Measurements from ENCODE around the gene DDOST.
"Not testable (repeated sequence)": the region's sequence is repeated elsewhere in the genome, so short reads cannot be mapped to it uniquely, and the experiment has no call there.

Gene DDOST

DNA sequence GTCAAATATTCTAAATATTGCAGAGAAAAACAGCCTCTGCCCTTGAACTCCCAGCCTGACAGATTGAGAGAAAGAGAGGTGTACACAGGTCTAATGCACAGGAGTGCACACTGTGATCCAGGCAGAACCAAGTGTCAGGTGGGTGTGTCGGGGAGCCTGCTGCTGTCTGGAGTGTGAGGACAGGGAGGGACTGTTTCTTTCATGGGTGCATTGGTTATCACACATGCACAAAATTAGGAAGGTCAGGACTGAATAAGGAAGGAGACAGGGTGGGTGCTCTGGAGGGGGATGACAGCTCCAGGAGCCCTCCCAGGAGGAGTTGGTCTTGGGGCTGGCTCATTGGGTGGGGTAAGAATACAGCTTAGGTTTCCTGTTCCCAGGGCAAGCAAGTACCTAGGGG lies 41.2 kb downstream of the DDOST start:
- DNase-seq, result no peak

GRCh38 chr1:20618550-20618949 lies 42.6 kb downstream of the DDOST start:
- DNase-seq, result no peak

DNA sequence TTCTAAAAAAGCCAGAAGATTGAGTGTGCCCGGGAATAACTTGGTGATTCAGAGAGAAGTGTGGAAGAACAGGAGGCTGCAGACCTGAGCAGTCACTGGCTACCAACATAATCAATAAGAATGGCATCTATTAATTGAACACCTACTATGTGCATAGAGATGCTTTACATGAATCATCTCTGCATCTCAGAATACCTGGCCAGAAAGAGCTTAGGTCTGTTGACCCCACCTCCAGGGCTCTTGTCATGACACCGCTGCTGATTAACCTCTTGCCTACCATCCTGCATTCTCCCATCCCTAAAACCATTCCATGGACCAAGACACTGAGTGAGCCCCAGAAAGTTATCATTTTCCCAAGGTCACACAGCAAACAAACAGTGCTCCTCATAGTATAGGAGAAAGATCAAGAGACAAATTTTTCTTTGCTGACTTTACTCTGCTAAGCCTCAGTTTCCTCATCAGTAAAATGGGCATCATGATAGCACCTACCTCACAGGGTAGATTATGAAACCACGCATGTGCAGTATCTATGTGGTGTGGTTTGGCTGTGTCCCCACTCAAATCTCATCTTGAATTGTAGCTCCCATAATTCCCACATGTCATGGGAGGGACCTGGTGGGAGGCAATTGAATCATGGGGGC lies 44.2 kb downstream of the DDOST start:
- DNase-seq, result no peak

GRCh38 chr1:20615946-20616846 lies 45.0 kb downstream of the DDOST start:
- no peak for DNase-seq

DNA sequence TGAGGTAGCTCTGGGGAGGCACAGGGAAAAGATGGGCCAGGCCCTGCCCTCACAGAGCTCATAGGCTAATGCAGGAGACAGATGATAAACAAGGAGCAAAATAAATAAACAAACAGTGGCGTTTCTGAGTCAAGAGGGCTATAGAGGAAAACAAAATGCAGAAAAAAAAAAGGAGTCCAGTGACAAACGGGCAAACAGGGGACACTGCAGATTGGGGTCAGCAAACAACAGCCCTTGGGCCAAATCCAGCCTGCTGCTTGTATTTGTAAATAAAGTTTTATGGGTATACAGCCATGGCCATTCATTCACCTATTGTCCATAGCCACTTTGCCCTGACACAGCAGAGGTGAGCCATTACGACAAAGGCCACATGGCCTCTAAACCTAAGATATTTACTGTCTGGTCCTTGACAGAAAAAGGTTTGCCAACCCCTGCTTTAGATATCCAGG lies 47.0 kb downstream of the DDOST start:
- DNase-seq, result no peak

DNA sequence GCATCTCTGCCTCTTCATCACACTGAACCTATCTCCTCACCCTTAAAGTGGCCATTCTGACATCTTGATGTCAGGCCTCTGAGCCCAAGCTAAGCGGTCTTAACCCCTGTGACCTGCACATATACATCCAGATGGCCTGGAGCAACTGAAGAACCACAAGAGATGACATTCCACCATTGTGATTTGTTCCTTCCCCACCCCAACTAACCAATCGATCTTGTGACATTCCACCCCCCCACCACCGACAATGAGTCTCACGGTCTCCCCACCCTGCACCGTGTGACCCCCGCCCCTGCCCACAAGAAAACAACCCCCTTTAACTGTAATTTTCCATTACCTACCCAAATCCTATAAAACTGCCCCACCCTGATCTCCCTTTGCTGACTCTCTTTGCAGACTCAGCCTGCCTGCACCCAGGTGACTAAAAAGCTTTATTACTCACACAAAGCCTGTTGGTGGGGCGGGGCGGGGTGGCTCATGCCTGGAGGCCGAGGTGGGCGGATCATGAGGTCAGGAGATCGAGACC lies 48.9 kb downstream of the DDOST start:
- DNase-seq, result no peak

GRCh38 chr1:20611652-20612051 lies 49.5 kb downstream of the DDOST start:
- no peak for DNase-seq

DNA sequence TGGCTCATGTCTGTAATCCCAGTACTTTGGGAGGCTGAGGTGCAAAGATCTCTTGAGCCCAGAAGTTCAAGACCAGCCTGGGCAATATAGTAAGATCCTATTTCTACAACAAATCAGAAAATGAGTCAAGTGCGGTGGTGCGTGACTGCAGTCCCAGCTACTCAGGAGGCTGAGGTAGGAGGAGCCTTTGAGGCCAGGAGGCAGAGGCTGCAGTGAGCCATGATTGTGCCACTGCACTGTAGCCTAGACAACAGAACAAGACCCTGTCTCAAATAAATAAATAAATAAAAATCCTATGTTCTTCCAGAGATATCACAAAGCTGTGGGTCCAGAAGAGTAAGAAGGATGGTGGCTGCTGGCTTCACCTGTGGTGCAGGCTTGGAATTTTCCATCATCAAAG lies 50.2 kb downstream of the DDOST start:
- no peak for DNase-seq

GRCh38 chr1:20609541-20609940 lies 51.6 kb downstream of the DDOST start:
- DNase-seq, result no peak

DNA sequence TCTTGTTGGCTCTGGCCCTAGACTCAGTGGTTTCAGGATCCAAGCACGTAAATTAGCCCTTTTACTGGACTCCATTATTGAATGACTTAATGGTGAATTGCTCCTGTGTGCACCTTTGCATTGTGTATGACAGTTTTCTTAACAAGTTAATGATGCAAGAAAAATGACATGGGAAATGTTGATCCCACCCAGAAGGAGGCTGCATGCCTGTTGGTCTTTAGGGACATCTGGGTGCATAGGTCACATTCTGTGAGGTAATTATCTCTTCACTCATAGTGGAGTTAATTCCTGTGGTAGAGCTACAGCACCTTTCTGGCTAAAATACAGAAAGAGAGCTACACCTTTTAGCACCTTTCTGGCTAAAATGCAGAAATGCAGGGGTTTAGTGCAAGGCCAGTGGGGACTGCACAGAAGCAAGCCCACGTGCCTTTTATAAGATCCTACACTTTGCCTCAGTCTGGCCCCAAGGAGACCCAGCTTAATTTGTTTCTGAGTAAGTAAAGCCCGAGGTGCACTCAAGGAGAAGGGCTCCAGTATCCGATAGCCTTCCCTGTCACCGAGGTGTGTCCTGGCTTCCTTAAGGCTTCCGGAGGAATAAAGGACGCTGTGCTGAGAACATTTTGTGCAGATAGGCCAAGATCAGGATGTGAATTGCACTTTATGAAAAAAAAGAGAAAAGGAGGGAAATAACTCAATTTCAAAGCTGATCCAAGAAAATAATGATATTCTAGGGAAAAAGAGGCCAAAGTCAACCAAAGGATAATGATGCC lies 54.2 kb downstream of the DDOST start:
- DNase-seq, result not testable (repeated sequence)

DNA sequence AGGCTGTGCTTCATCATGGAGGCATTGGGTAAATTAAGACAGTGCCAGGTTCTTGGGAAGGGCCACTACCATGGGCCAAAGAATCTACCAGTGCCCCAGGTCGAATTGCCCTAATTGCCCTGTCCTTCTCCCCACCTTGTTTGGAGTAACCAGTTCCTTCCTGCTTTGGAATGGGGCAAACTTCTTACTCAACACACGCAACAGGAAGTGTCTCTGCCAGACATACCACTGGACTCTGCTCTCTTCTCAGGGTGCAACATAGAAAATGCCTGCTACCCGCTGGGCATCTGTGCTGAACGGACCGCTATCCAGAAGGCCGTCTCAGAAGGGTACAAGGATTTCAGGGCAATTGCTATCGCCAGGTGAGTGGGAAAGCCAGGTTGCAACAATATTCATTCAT lies 56.5 kb downstream of the DDOST start:
- DNase-seq, result peak; percentile 57 to 62

DNA sequence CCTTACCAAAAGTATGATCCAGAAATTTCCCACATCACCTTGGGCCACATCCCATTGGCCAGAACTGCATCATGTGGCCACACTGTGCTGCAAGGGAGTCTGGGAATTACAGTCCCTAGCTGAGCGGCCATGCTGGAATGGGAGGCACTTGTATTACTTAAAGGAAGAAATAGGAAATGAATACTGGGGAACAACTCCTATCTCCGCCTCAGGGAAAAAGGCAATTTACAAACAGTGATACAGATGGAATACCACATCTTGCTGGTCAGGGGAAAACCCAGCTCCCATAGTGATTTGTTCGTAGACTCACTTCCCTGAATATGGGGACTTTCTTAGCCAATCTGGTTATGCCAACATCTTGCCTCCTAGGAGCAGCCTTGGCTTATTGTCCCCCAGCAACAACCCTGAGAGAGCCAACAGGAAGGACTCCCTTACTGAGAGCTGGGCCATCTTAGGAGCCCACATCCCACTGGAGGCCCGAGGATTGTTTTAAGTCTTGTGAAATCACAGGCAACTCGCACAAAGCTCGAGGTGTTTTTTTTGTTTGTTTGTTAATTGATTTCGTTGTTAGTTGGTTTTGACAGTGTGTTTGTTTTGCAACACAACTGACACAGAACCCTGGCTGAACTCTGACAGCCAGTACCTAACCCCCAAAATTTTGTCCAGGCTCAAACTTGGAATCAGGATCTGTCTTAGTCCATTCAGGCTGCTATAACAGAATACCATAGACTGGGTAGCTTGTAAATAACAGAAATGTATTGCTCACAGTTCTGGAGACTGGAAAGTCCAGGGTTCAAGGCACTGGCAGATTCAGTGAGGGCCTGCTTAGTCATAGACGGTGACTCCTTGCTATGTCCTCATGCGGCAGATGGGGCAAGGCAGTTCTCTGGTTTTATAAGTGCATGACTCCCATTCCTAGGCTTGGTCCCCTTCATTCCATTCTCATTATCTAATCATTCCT lies 57.4 kb downstream of the DDOST start:
- peak; percentile 53 to 67 for DNase-seq

DNA sequence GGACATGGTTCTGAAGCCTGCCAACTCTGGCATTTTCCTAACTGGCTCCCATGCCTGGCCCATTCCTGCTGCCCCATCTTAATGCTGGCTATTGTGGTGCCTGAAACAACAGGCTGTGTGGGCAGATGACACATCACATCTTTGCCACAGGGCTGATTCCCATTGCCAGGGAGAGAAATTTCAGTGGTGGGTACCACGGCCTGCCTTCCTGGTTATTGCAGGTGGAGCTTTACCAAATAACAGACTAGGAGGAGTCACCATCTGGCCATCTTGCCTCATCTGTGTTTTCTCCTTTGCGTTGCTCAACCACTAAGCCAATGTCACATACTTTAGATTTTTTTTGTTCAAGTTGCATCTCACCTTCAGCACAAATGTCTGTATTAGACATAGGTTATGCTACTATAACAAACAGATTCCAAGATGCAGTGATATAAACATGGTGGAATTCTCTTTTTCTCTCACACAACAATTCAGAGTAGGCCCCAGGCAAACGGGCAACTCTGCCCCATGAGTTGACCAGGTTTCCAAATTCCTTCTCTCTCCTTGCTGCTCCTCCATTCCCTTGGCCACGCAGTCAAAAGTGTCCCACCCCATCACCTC lies 58.2 kb downstream of the DDOST start:
- no peak for DNase-seq

Data from inflammatory macrophage (primary cell).